Neural cell (in vitro differentiated cells): ENCODE measurements around the gene RASL12.

ENCODE experiments used
- CTCF ChIP-seq: fragments of 450-650 bp; IDR thresholded peaks from 2 replicates; pipeline ENCODE4 v1.5.1; 2014; ENCODE audit warnings: antibody characterized with exemption, mild to moderate bottlenecking, moderate library complexity; ENCODE audit not compliant: poor library complexity, severe bottlenecking
- EP300 ChIP-seq: fragments of 450-650 bp; conservative IDR thresholded peaks from 2 replicates; pipeline ENCODE4 v1.6.1; 2014; ENCODE audit warnings: antibody characterized with exemption, mild to moderate bottlenecking, moderate library complexity; ENCODE audit not compliant: poor library complexity, severe bottlenecking
- EZH2 ChIP-seq: fragments of 200-600, 300-800 bp; shearing (Covaris generic), sonication (generic); IDR thresholded peaks from 2 replicates; pipeline ENCODE4 v1.6.1; 2014; ENCODE audit warnings: antibody characterized with exemption, low read length, borderline replicate concordance, mild to moderate bottlenecking; ENCODE audit not compliant: insufficient read depth, poor library complexity, severe bottlenecking
- POLR2AphosphoS5 ChIP-seq: IDR thresholded peaks from 2 replicates; pipeline ENCODE4 v1.6.1; 2012
- RAD21 ChIP-seq: fragments of 450-650 bp; conservative IDR thresholded peaks from 2 replicates; pipeline ENCODE4 v1.6.1; 2014; ENCODE audit warnings: antibody characterized with exemption, mild to moderate bottlenecking, moderate library complexity
- REST ChIP-seq: IDR thresholded peaks from 2 replicates; pipeline ENCODE4 v1.6.1; 2012; ENCODE audit warnings: borderline replicate concordance
- SMC3 ChIP-seq: fragments of 450-650 bp; conservative IDR thresholded peaks from 2 replicates; pipeline ENCODE4 v1.6.1; 2014; ENCODE audit warnings: antibody characterized with exemption, mild to moderate bottlenecking, moderate library complexity; ENCODE audit not compliant: poor library complexity

- no peak for TF ChIP-seq EP300
- TF ChIP-seq CTCF = no peak
- no peak for TF ChIP-seq RAD21
- TF ChIP-seq EZH2 = no peak
- no peak for TF ChIP-seq REST
- no peak for TF ChIP-seq POLR2AphosphoS5
- no peak for TF ChIP-seq SMC3
Observed at GRCh38 chr15:65086680-65087111, 18.9 kb upstream of the RASL12 start.
